Lung microvascular endothelial cell (primary cell): Measurements from ENCODE around the gene PRSS57. TPM values are rescaled to one million over a fixed set of nuclear protein-coding genes. Genes with fewer than 3 reads are reported as not detected.
"Not testable (repeated sequence)": the region's sequence is repeated elsewhere in the genome, so short reads cannot be mapped to it uniquely, and the experiment has no call there.

Experiments used
- DNase-seq, 2 donors: peaks; one replicate each; pipeline versions ENCODE4 v3.0.0 to v3.0.0-alpha.2; 2010; ENCODE audit warnings: low read depth in 2 of 2
- total RNA-seq: library from RNA; depleted of rRNA; stranded (reverse); fragments of >200 nt; gene quantifications from 2 replicates; pipeline ENCODE4 v1.2.1, GENCODE V29; 2014

Gene PRSS57
- total RNA-seq, 1 donor from 2014 or later, result not detected

GRCh38 chr19:723247-723646 lies 28.0 kb upstream of the PRSS57 start:
- DNase-seq, result no peak

- peak; percentile 28 to 66 for DNase-seq
These were observed 27.4 kb upstream of the PRSS57 start for GRCh38 chr19:722553-723101.

GRCh38 chr19:720345-721160 lies 25.3 kb upstream of the PRSS57 start:
- no peak for DNase-seq

- no peak for DNase-seq
These were observed 24.5 kb upstream of the PRSS57 start for GRCh38 chr19:719636-720344.

- no peak for DNase-seq
These were observed 23.8 kb upstream of the PRSS57 start for GRCh38 chr19:718991-719512.

- no peak for DNase-seq
These were observed 23.1 kb upstream of the PRSS57 start for GRCh38 chr19:718251-718951.

- DNase-seq, result no peak
These were observed 20.1 kb upstream of the PRSS57 start for GRCh38 chr19:715347-715746.

- DNase-seq, result no peak
These were observed 16.0 kb upstream of the PRSS57 start for GRCh38 chr19:711254-711653.

- DNase-seq, result no peak
These were observed 15.5 kb upstream of the PRSS57 start for GRCh38 chr19:710767-711166.

- peak in 1 of 2 donors; percentile 24 for DNase-seq
These were observed 14.8 kb upstream of the PRSS57 start for GRCh38 chr19:709965-710571.

- no peak for DNase-seq
These were observed 14.1 kb upstream of the PRSS57 start for GRCh38 chr19:709196-709964.

GRCh38 chr19:708154-709143 lies 13.2 kb upstream of the PRSS57 start, which contains the start of gene PALM:
TSS of gene PALM (plus strand) at chr19:708935. CDS start at chr19:709147, 212 bp downstream.
- DNase-seq, result peak in 1 of 2 donors; percentile 59

- DNase-seq, result no peak
These were observed 9.1 kb upstream of the PRSS57 start for GRCh38 chr19:704447-704741.

- peak; percentile 70 to 84 for DNase-seq
These were observed 8.6 kb upstream of the PRSS57 start for GRCh38 chr19:703651-704446.

- no peak for DNase-seq
These were observed 8.0 kb upstream of the PRSS57 start for GRCh38 chr19:703329-703650.

GRCh38 chr19:702847-703246 lies 7.6 kb upstream of the PRSS57 start:
- DNase-seq, result not testable (repeated sequence)

- not testable (repeated sequence) for DNase-seq
These were observed 4.6 kb upstream of the PRSS57 start for GRCh38 chr19:699885-700284.

GRCh38 chr19:698529-698928 lies 3.3 kb upstream of the PRSS57 start:
- DNase-seq, result not testable (repeated sequence)
